Measurements from ENCODE around the gene GPALPP1.

GPALPP1 gene

GRCh38 chr13:45064889-45065288 lies 75.6 kb downstream of the GPALPP1 start:
- no peak for DNase-seq (ENCODE audit: extremely low read depth, low read depth)
- no peak for TF ChIP-seq CTCF (IDR thresholded peaks at IDR 0.05; ENCODE audit: low read depth, low read length)

- no peak for DNase-seq (ENCODE audit: extremely low read depth, low read depth)
- no peak for TF ChIP-seq CTCF (IDR thresholded peaks at IDR 0.05; ENCODE audit: low read depth, low read length)
Measured at GRCh38 chr13:45068036-45069001, 79.0 kb downstream of the GPALPP1 start.

GRCh38 chr13:45073809-45074208 lies 84.5 kb downstream of the GPALPP1 start:
- DNase-seq (ENCODE audit: extremely low read depth, low read depth) = no peak
- no peak for TF ChIP-seq CTCF (IDR thresholded peaks at IDR 0.05; ENCODE audit: low read depth, low read length)

- no peak for DNase-seq (ENCODE audit: extremely low read depth, low read depth)
- TF ChIP-seq CTCF (IDR thresholded peaks at IDR 0.05; ENCODE audit: low read depth, low read length) = no peak
Measured at GRCh38 chr13:45074721-45075120, 85.4 kb downstream of the GPALPP1 start.

- no peak for DNase-seq (ENCODE audit: extremely low read depth, low read depth)
- TF ChIP-seq CTCF (IDR thresholded peaks at IDR 0.05; ENCODE audit: low read depth, low read length) = no peak
Measured at GRCh38 chr13:45078003-45078402, 88.7 kb downstream of the GPALPP1 start.

Measured in AG09319 (cell line).